Neutrophil (primary cell): ENCODE measurements around the gene SEMA6A.

Source experiments
- H3K27ac ChIP-seq: fragments of 200-600 bp; sonication (generic); 2 replicates; pipeline ENCODE4 v1.5.1; 2016; ENCODE audit warnings: mild to moderate bottlenecking, moderate library complexity
- H3K27me3 ChIP-seq: fragments of 200-600 bp; sonication (generic); 2 replicates; pipeline ENCODE4 v1.6.0; 2016; ENCODE audit warnings: mild to moderate bottlenecking
- H3K36me3 ChIP-seq: fragments of 200-600 bp; sonication (generic); 2 replicates; pipeline ENCODE4 v1.5.1; 2017
- H3K4me1 ChIP-seq, 2 experiments: fragments of 200-600 bp in 1 of 2; sonication (generic) in 1 of 2; 1 replicate in 1 of 2; 2 replicates in 1 of 2; pipeline versions ENCODE4 v1.5.1 to v1.6.1; 2013 to 2016; ENCODE audit warnings: low read depth in 1 of 2, low read length in 1 of 2, mild to moderate bottlenecking in 1 of 2, moderate library complexity in 1 of 2; ENCODE audit not compliant: control insufficient read depth in 1 of 2, insufficient read depth in 1 of 2
- H3K4me3 ChIP-seq, 2 experiments: fragments of 200-600 bp in 1 of 2; sonication (generic) in 1 of 2; 1 replicate in 1 of 2; 2 replicates in 1 of 2; pipeline ENCODE4 v1.5.1; 2013 to 2016; ENCODE audit warnings: low read depth in 1 of 2, low read length in 1 of 2, mild to moderate bottlenecking in 1 of 2, moderate library complexity in 1 of 2
- H3K9me3 ChIP-seq: fragments of 200-600 bp; sonication (generic); 2 replicates; pipeline ENCODE4 v1.5.1; 2016
- TF ChIP-seq, protein P1 (sequence below): fragments of 200-600 bp; sonication (generic); IDR thresholded peaks from 2 replicates; pipeline ENCODE4 v1.5.1; 2016; ENCODE audit warnings: antibody characterized with exemption

Gene SEMA6A

DNA sequence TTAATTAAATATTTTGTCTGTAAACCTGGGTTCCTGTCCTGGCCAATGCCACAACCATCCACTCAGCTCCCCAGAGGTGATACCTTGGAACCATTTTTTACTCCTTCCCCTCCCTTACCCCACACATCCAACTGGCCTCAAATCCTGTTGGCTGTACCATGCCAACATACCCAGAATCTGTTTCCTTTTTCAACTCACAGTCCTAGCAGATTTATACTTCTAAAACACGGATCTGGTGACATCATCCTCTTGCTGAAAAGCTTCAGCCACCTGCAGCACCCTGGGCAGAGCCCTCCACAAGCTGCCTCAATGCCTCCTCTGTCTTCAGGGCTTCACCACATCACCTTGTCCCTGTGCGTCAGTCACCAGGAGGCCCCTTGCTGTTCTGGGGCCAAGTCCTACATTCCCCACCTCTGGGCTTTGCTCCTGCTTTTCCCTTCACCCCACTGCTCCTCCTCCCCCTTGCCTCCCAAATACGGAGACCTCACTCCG is 14.9 kb downstream of the SEMA6A start:
- Histone ChIP-seq H3K27ac (no peak overlapping the region), H3K9me3 (no peaks in the 10 kb centered on the region), H3K4me3 (no peak overlapping the region), H3K4me1 (no peaks in the 10 kb centered on the region), H3K36me3 (no peaks in the 10 kb centered on the region), H3K27me3 (no peaks in the 10 kb centered on the region)
- TF ChIP-seq, protein P1, sequence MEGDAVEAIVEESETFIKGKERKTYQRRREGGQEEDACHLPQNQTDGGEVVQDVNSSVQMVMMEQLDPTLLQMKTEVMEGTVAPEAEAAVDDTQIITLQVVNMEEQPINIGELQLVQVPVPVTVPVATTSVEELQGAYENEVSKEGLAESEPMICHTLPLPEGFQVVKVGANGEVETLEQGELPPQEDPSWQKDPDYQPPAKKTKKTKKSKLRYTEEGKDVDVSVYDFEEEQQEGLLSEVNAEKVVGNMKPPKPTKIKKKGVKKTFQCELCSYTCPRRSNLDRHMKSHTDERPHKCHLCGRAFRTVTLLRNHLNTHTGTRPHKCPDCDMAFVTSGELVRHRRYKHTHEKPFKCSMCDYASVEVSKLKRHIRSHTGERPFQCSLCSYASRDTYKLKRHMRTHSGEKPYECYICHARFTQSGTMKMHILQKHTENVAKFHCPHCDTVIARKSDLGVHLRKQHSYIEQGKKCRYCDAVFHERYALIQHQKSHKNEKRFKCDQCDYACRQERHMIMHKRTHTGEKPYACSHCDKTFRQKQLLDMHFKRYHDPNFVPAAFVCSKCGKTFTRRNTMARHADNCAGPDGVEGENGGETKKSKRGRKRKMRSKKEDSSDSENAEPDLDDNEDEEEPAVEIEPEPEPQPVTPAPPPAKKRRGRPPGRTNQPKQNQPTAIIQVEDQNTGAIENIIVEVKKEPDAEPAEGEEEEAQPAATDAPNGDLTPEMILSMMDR: no peak

DNA sequence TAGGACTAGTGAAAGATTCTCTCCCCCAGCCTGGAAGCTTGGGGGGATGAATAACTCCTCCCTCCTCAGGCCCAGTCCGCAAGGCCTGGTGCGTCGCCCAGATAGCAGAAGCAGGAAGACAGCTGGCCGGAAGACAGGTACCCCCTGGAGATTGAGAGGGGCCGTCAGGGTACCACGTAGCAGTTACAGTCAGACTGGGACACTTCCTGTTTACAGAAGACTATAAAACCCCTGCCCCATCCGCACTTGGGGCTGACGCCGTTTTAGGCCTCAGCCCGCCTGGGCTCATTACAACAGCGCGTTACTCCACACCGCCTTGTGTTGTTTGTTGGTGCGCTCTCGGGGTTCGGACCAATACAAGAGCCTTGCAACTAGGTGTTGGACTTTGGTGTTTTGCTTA is 15.4 kb downstream of the SEMA6A start:
- H3K9me3 ChIP-seq: no peaks in the 10 kb centered on the region
- no peaks in the 10 kb centered on the region for H3K4me1 ChIP-seq
- H3K27me3 ChIP-seq: no peaks in the 10 kb centered on the region
- TF ChIP-seq, protein P1: no peak
- no peaks in the 10 kb centered on the region for H3K36me3 ChIP-seq
- H3K4me3 ChIP-seq: no peak overlapping the region
- no peak overlapping the region for H3K27ac ChIP-seq

DNA sequence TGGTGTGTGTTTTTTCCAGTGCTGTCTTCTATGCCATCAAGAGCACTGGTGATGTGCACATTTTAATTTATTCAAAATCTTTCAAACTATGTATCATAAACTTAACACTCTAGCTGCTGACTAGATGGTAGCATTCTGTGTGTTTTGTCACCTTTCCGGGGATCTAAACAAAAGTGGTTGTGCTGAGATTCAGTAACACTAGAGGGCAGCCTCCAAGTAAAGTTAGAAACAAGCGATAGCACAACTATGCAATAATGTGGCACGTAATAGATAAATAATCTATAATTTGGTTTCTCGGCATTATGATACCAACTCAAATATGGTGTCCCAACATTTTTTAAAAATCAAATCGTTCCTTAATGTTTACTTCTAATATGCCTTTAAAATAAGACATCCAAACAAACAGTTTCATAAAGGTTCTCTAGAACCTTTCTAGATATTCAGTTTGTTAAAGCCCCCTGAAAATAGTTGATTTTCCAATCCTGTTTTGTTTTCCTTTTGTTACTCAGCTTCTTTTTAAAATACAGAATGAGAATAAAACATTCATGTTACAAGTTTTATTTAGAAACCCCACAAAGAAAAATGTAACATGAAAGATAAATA is 16.9 kb downstream of the SEMA6A start:
- no peak overlapping the region for H3K27ac ChIP-seq
- no peaks in the 10 kb centered on the region for H3K27me3 ChIP-seq
- H3K36me3 ChIP-seq: no peaks in the 10 kb centered on the region
- no peak overlapping the region for H3K4me3 ChIP-seq
- no peaks in the 10 kb centered on the region for H3K4me1 ChIP-seq
- TF ChIP-seq, protein P1: no peak
- H3K9me3 ChIP-seq: no peaks in the 10 kb centered on the region

DNA sequence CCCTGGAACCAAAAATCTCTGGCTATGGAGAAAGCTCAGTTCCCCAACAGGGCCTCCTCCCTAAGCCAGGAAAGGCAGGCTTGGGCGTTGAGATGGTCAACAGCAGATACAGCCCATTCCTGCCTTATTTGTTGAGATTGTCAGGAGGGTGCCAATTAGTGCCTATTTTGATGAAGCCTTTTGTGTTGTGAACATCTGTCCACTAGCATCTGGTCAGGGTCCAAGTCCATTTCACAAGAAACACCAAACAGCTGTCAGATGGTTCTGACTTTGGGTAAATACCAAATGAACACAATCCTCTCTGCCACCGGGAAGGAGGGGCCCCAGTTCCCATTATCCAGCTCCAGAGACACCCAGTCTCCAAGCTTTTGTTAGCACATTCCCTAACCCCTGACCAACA is 19.9 kb downstream of the SEMA6A start:
- H3K4me3 ChIP-seq: no peak overlapping the region
- H3K27me3 ChIP-seq: no peaks in the 10 kb centered on the region
- TF ChIP-seq, protein P1: no peak
- no peaks in the 10 kb centered on the region for H3K4me1 ChIP-seq
- H3K27ac ChIP-seq: no peak overlapping the region
- H3K36me3 ChIP-seq: no peaks in the 10 kb centered on the region
- no peaks in the 10 kb centered on the region for H3K9me3 ChIP-seq

DNA sequence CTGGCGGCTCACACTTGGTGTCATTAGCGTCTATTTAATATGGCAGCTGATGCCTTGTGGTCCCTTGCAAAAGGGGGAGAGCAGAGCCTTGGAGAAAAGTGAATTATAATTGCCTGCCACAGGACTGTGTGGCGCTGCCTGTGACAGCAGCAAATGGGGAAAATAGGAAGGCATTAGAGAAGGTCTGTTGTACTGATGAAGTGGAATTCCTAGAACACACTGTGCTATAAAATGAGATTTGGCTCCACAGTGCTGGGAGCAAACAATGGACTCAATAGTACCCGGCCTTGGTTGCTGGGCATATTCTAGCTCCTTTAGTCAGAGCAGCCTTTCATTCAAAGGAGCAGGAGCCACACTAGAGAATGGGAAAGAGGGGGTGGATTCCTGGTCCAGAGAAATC is 21.3 kb downstream of the SEMA6A start:
- no peaks in the 10 kb centered on the region for H3K27me3 ChIP-seq
- no peaks in the 10 kb centered on the region for H3K36me3 ChIP-seq
- no peaks in the 10 kb centered on the region for H3K4me1 ChIP-seq
- no peaks in the 10 kb centered on the region for H3K9me3 ChIP-seq
- H3K27ac ChIP-seq: no peak overlapping the region
- TF ChIP-seq, protein P1: no peak
- no peak overlapping the region for H3K4me3 ChIP-seq

DNA sequence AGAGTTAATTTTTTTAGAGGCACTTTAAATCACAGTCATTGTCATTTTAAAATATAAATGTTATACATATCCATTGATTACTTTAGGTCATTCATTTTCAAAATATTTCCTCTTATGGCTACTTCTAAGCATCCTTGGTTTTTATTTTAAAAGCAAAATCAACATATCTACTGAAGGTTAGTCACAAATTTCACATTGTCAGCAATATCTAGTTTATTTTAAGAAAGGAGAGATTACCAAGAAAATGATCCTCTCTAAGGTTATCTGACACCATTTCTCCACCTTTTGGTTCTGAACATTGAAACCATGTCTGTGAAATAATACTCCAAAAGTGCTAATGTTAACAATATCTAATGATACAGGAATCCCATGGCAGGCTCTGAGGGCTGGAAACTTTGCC is 24.5 kb downstream of the SEMA6A start:
- no peaks in the 10 kb centered on the region for H3K36me3 ChIP-seq
- H3K27me3 ChIP-seq: no peaks in the 10 kb centered on the region
- no peak overlapping the region for H3K27ac ChIP-seq
- TF ChIP-seq, protein P1: no peak
- H3K4me3 ChIP-seq: no peak overlapping the region
- H3K4me1 ChIP-seq: no peaks in the 10 kb centered on the region
- peaks cover 16% of the 10 kb centered on the region for H3K9me3 ChIP-seq
